Cardiac fibroblast (primary cell): Measurements from ENCODE around the gene GAN.

ENCODE experiments used
- DNase-seq, 2 donors: peaks; one replicate each; pipeline versions ENCODE4 v3.0.0 to v3.0.0-alpha.2; 2010; ENCODE audit warnings: low read depth in 2 of 2
- H3K4me3 ChIP-seq, 2 donors: replicated peaks in 1 of 2; 1 replicate in 1 of 2; 2 replicates in 1 of 2; pipeline ENCODE4 v1.5.1; 2011; ENCODE audit warnings: low read depth in 2 of 2, low read length in 2 of 2, mild to moderate bottlenecking in 2 of 2, moderate library complexity in 1 of 2
- CTCF ChIP-seq: IDR thresholded peaks from one replicate; pipeline ENCODE4 v1.5.1; 2011; ENCODE audit warnings: low read depth, mild to moderate bottlenecking, low read length, inconsistent platforms

Gene GAN

GRCh38 chr16:81307770-81308169 lies 7.0 kb upstream of the GAN start:
- no peak overlapping the region for H3K4me3 ChIP-seq
- no peak for TF ChIP-seq CTCF
- DNase-seq = no peak

GRCh38 chr16:81310045-81310644 lies 4.6 kb upstream of the GAN start:
- DNase-seq = no peak
- H3K4me3 ChIP-seq = no peak overlapping the region
- TF ChIP-seq CTCF = no peak

- no peak for DNase-seq
- no peak overlapping the region for H3K4me3 ChIP-seq
- no peak for TF ChIP-seq CTCF
These were observed 3.0 kb upstream of the GAN start for GRCh38 chr16:81311762-81312161.

GRCh38 chr16:81313701-81314602 lies 810 bp upstream of the GAN start:
- peak in 1 of 2 donors; percentile 12 for DNase-seq
- TF ChIP-seq CTCF = no peak
- peak overlapping the region; percentile 84 to 90 for H3K4me3 ChIP-seq

- H3K4me3 ChIP-seq = peak overlapping the region; percentile 84 to 90
- TF ChIP-seq CTCF = no peak
- DNase-seq = peak; percentile 51 to 69
These were observed 761 bp downstream of the GAN start for GRCh38 chr16:81315271-81316175.

- TF ChIP-seq CTCF = no peak
- DNase-seq = no peak
- H3K4me3 ChIP-seq = peak overlapping the region; percentile 84 to 90
These were observed 1.4 kb downstream of the GAN start for GRCh38 chr16:81316176-81316496.
